ENCODE results near the gene EP400.

- TF ChIP-seq, protein P1, sequence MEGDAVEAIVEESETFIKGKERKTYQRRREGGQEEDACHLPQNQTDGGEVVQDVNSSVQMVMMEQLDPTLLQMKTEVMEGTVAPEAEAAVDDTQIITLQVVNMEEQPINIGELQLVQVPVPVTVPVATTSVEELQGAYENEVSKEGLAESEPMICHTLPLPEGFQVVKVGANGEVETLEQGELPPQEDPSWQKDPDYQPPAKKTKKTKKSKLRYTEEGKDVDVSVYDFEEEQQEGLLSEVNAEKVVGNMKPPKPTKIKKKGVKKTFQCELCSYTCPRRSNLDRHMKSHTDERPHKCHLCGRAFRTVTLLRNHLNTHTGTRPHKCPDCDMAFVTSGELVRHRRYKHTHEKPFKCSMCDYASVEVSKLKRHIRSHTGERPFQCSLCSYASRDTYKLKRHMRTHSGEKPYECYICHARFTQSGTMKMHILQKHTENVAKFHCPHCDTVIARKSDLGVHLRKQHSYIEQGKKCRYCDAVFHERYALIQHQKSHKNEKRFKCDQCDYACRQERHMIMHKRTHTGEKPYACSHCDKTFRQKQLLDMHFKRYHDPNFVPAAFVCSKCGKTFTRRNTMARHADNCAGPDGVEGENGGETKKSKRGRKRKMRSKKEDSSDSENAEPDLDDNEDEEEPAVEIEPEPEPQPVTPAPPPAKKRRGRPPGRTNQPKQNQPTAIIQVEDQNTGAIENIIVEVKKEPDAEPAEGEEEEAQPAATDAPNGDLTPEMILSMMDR (IDR thresholded peaks at IDR 0.05), result no peak
- TF ChIP-seq POLR2AphosphoS5 (IDR thresholded peaks at IDR 0.05) (no peak), EP300 (IDR thresholded peaks at IDR 0.05) (no peak), POLR2A (IDR thresholded peaks at IDR 0.05) (no peak)
These were observed 41.2 kb downstream of the EP400 start for GRCh38 chr12:131990980-131991305.

Data from gastroesophageal sphincter (tissue), 3 donors.